ENCODE data around the gene ORAI3. TPM values are rescaled to one million over a fixed set of nuclear protein-coding genes. Genes with fewer than 3 reads are reported as not detected.

The ORAI3 gene
- total RNA-seq, 1 experiment from 2014 or later, result 26.9 TPM

GRCh38 chr16:30941600-30942425, 7.1 kb upstream of the ORAI3 start:
- DNase-seq (ENCODE audit: low read depth, low spot score) (no peak), ATAC-seq (peak; percentile 95)
- TF ChIP-seq, protein P1, sequence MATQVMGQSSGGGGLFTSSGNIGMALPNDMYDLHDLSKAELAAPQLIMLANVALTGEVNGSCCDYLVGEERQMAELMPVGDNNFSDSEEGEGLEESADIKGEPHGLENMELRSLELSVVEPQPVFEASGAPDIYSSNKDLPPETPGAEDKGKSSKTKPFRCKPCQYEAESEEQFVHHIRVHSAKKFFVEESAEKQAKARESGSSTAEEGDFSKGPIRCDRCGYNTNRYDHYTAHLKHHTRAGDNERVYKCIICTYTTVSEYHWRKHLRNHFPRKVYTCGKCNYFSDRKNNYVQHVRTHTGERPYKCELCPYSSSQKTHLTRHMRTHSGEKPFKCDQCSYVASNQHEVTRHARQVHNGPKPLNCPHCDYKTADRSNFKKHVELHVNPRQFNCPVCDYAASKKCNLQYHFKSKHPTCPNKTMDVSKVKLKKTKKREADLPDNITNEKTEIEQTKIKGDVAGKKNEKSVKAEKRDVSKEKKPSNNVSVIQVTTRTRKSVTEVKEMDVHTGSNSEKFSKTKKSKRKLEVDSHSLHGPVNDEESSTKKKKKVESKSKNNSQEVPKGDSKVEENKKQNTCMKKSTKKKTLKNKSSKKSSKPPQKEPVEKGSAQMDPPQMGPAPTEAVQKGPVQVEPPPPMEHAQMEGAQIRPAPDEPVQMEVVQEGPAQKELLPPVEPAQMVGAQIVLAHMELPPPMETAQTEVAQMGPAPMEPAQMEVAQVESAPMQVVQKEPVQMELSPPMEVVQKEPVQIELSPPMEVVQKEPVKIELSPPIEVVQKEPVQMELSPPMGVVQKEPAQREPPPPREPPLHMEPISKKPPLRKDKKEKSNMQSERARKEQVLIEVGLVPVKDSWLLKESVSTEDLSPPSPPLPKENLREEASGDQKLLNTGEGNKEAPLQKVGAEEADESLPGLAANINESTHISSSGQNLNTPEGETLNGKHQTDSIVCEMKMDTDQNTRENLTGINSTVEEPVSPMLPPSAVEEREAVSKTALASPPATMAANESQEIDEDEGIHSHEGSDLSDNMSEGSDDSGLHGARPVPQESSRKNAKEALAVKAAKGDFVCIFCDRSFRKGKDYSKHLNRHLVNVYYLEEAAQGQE (IDR thresholded peaks at IDR 0.05; ENCODE audit: insufficient read depth in 1 of 2, low read depth in 2 of 2, low read length in 1 of 2), result no peak
- TF ChIP-seq, protein P2, sequence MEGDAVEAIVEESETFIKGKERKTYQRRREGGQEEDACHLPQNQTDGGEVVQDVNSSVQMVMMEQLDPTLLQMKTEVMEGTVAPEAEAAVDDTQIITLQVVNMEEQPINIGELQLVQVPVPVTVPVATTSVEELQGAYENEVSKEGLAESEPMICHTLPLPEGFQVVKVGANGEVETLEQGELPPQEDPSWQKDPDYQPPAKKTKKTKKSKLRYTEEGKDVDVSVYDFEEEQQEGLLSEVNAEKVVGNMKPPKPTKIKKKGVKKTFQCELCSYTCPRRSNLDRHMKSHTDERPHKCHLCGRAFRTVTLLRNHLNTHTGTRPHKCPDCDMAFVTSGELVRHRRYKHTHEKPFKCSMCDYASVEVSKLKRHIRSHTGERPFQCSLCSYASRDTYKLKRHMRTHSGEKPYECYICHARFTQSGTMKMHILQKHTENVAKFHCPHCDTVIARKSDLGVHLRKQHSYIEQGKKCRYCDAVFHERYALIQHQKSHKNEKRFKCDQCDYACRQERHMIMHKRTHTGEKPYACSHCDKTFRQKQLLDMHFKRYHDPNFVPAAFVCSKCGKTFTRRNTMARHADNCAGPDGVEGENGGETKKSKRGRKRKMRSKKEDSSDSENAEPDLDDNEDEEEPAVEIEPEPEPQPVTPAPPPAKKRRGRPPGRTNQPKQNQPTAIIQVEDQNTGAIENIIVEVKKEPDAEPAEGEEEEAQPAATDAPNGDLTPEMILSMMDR (IDR thresholded peaks at IDR 0.05), result peak; percentile 97
- no peak for TF ChIP-seq POLR2AphosphoS5 (IDR thresholded peaks at IDR 0.05; ENCODE audit: low read depth, low read length)
- TF ChIP-seq SIN3A (IDR thresholded peaks at IDR 0.05; ENCODE audit: borderline replicate concordance, insufficient read depth, low read depth, low read length), result no peak
- TF ChIP-seq TCF7L2 (IDR thresholded peaks at IDR 0.05; ENCODE audit: low read depth, low read length), result no peak
- Histone ChIP-seq H3K4me1 (ENCODE audit: control insufficient read depth, insufficient read depth, low read length) (peaks cover 8% of the 10 kb centered on the region; the same call in 1 of the 2 replicates), H3K27ac (ENCODE audit: low read length) (peak overlapping the region; percentile 44; the same call in 1 of the 2 replicates), H3K27me3 (ENCODE audit: control insufficient read depth, insufficient read depth, low read length) (no peaks in the 10 kb centered on the region), H3K36me3 (ENCODE audit: control insufficient read depth, insufficient read depth, low read length) (no peaks in the 10 kb centered on the region), H3K9me3 (ENCODE audit: control insufficient read depth, insufficient read depth, low read depth, low read length) (no peaks in the 10 kb centered on the region), H3K4me3 (ENCODE audit: low read depth in 2 of 2, low read length in 2 of 2) (no peak overlapping the region)
- intact Hi-C loops (cut with micrococcal nuclease; ENCODE audit: unreplicated experiment), result no loop called here
- POLR2A ChIA-PET, result interaction anchor here (0.8 kb wide), 1 partner anchor 164 kb away, joined by 3 read pairs; no protein-coding TSS in a partner anchor
- in situ Hi-C loops (cut with HindIII; ENCODE audit: low pct_unique_long_range_greater_than_20kb, low sequenced_read_pairs), result no loop called here
- BruUV-seq (replicated peaks), result no TSS peak
- CTCF ChIA-PET, result interaction anchor here (0.5 to 1.5 kb wide), 6 partner anchors 12 to 485 kb away, joined by 3 to 15 read pairs (median 3); no protein-coding TSS in a partner anchor

- Histone ChIP-seq H3K27me3 (ENCODE audit: control insufficient read depth, insufficient read depth, low read length) (no peaks in the 10 kb centered on the region), H3K4me1 (ENCODE audit: control insufficient read depth, insufficient read depth, low read length) (peaks cover 10% of the 10 kb centered on the region; the same call in 1 of the 2 replicates), H3K4me3 (ENCODE audit: low read depth in 2 of 2, low read length in 2 of 2) (no peak overlapping the region), H3K9me3 (ENCODE audit: control insufficient read depth, insufficient read depth, low read depth, low read length) (no peaks in the 10 kb centered on the region), H3K36me3 (ENCODE audit: control insufficient read depth, insufficient read depth, low read length) (no peaks in the 10 kb centered on the region), H3K27ac (ENCODE audit: low read length) (peak overlapping the region; percentile 44; the same call in 1 of the 2 replicates)
- in situ Hi-C loops (cut with HindIII; ENCODE audit: low pct_unique_long_range_greater_than_20kb, low sequenced_read_pairs), result no loop called here
- TF ChIP-seq, protein P2 (IDR thresholded peaks at IDR 0.05), result no peak
- TF ChIP-seq SIN3A (IDR thresholded peaks at IDR 0.05; ENCODE audit: borderline replicate concordance, insufficient read depth, low read depth, low read length) (no peak), TCF7L2 (IDR thresholded peaks at IDR 0.05; ENCODE audit: low read depth, low read length) (no peak), POLR2AphosphoS5 (IDR thresholded peaks at IDR 0.05; ENCODE audit: low read depth, low read length) (no peak)
- TF ChIP-seq, protein P1 (IDR thresholded peaks at IDR 0.05; ENCODE audit: insufficient read depth in 1 of 2, low read depth in 2 of 2, low read length in 1 of 2), result no peak
- DNase-seq (ENCODE audit: low read depth, low spot score) (no peak), ATAC-seq (no peak)
- ChIA-PET POLR2A (no interaction called here), CTCF (interaction anchor here (0.5 to 1.5 kb wide), 4 partner anchors 11 to 485 kb away, joined by 3 to 15 read pairs (median 5); no protein-coding TSS in a partner anchor)
- no TSS peak for BruUV-seq (replicated peaks)
- intact Hi-C loops (cut with micrococcal nuclease; ENCODE audit: unreplicated experiment), result no loop called here
Measured at GRCh38 chr16:30942426-30942806, 6.5 kb upstream of the ORAI3 start.

All from Panc1 (cell line).